Stomach smooth muscle (tissue), 2 donors: Measurements from ENCODE around the gene VIPR1.

Experiments used
- H3K27ac ChIP-seq: one replicate; pipeline ENCODE4 v1.7.0; 2013; ENCODE audit warnings: mild to moderate bottlenecking, low read length, inconsistent platforms
- H3K27me3 ChIP-seq, 2 donors: one replicate each; pipeline ENCODE4 v1.7.0; 2013; ENCODE audit warnings: low read length in 2 of 2; ENCODE audit not compliant: insufficient read depth in 2 of 2, control insufficient read depth in 1 of 2
- H3K36me3 ChIP-seq, 2 donors: one replicate each; pipeline ENCODE4 v1.7.0; 2013; ENCODE audit warnings: low read length in 2 of 2; ENCODE audit not compliant: control insufficient read depth in 2 of 2, insufficient read depth in 2 of 2
- H3K4me1 ChIP-seq: one replicate; pipeline ENCODE4 v1.7.0; 2013; ENCODE audit warnings: low read length; ENCODE audit not compliant: control insufficient read depth, insufficient read depth
- H3K4me3 ChIP-seq, 2 donors: one replicate each; pipeline ENCODE4 v1.7.0; 2013; ENCODE audit warnings: low read length in 2 of 2
- H3K9ac ChIP-seq, 2 donors: one replicate each; pipeline ENCODE4 v1.7.0; 2013; ENCODE audit warnings: low read length in 2 of 2, mild to moderate bottlenecking in 1 of 2
- H3K9me3 ChIP-seq, 2 donors: one replicate each; pipeline ENCODE4 v1.7.0; 2013; ENCODE audit warnings: low read length in 2 of 2; ENCODE audit not compliant: control insufficient read depth in 2 of 2
- donor health status: healthy.
- donor health status: Pancreatic carcinoma.

Gene VIPR1

DNA sequence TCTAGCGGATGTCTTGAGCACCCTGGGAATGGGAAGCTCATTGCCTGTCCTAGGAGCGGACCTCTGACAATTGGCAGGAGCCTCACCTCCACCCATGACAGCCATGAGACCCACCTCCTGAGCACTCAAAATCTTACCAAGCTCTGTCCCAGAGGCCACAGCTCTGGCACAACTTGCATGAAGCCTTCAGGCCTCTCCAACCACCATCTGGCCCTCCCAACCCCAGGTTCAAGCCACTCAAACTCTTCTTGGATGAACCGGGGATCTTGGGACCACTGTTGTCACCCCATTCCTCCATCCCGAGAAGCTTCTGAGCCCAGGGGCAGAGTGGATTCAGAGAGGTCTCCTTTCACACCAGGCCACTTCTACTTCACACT is 1.5 kb downstream of the VIPR1 start:
- no peaks in the 10 kb centered on the region for H3K36me3 ChIP-seq
- peaks cover 25 to 27% of the 10 kb centered on the region in 2 donors for H3K27me3 ChIP-seq
- no peak overlapping the region for H3K27ac ChIP-seq
- no peak overlapping the region for H3K4me3 ChIP-seq
- peaks cover 15% of the 10 kb centered on the region for H3K4me1 ChIP-seq
- no peaks in the 10 kb centered on the region for H3K9me3 ChIP-seq
- no peak overlapping the region for H3K9ac ChIP-seq

DNA sequence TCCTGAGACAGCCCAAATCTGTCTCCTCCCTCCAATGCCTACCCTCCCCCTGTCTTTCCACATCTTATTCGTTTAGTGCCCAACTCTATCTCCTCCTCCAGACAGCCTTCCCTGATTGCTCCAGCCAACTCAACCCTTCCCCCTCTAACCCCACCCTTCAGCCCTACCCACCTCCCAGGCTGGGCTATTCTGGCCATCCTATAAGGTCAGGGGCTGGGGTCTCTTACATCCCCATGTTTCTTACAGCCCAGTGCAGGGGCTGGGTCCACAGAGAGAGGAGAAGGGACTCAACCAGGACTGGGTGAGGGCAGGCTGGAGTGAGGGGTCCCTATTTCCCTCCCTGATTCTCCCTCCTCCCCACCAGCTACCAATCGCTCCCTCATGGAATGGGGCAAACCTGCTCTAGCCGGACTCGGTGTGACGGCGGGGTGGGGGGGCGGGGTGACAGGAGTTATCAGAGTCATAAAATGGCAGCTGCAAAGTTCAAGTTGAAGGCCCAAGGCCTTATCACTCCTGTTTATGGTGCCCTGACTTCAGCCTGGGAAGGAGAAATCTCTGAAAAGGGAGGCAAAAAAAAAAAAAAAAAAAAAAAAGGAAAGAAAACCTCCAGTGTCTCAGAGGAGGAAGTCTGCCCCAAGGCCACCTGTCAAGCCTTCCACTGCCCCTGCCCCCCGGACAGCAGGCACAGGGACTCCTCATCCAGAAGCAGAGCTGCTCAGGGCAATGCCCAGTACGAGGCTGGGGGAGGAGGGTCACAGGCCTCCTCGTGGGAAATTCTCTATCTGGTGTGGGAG is 2.1 kb downstream of the VIPR1 start:
- no peak overlapping the region for H3K9ac ChIP-seq
- no peak overlapping the region for H3K27ac ChIP-seq
- H3K9me3 ChIP-seq: no peaks in the 10 kb centered on the region
- H3K36me3 ChIP-seq: no peaks in the 10 kb centered on the region
- H3K27me3 ChIP-seq: peaks cover 21 to 27% of the 10 kb centered on the region in 2 donors
- H3K4me3 ChIP-seq: no peak overlapping the region
- peaks cover 15% of the 10 kb centered on the region for H3K4me1 ChIP-seq

DNA sequence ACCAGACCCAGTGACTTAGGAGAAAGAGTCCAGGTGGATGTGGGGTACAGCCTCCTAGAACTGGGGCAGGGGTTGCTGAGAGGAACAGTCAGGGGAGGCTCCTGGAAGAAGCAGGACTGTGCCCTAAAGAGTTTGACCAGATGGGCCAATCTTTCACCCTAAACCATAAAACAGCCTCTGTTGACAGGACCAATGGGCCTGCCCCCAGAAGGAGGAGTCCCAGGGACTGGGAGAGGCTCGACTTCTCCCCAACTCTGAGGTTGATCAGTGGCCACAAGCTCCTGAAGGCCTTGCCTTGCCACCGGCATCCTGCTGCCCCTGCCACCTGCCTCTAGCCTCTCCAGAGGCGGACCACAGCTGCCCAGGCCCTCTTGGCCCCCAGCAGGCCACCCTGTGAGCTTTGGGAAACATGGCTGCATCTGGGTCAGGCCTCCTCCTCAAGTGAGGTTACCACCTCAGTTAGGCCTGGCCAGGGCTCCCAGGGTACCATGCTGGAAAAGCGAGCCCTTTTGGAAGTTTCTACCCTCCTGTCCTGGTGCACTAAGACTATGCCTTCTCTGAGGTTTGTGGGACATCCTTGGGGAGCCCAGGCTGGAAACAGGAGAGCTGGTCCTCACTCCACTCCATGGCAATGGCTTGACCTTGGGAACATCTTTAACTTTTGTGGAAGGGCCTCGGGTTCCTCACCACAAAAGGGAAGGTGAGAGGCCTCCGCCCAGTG is 2.8 kb downstream of the VIPR1 start:
- Histone ChIP-seq H3K27ac (no peak overlapping the region), H3K4me3 (no peak overlapping the region), H3K27me3 (peaks cover 18 to 23% of the 10 kb centered on the region in 2 donors), H3K4me1 (peaks cover 15% of the 10 kb centered on the region), H3K36me3 (no peaks in the 10 kb centered on the region), H3K9me3 (no peaks in the 10 kb centered on the region), H3K9ac (no peak overlapping the region)

DNA sequence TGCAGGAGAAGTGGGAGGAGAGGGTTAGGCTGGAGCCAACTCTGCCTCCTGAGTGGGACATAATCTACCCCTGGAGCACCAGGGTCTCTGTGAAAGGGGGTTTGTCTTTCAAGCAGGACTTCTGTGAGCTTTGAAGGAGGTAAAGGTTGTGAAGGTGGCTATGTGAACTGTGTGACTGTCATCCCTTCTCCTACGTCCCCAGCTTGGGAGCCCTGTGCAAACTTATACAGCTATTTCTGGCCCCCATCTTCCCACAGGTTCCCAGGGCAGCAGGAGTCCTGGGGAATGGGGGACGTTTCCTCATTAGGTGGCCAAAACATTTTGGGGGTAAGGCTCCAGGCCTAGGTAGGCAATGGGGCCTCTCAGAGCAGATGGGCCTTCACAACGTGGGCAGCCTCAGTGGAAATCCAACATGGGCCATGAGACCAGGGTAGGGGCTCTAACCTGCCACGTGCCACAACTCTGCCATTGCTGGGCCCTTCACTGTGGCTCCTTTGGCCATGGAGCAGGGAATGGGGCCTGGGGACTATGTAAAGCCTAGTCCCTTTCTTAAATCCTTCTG is 3.5 kb downstream of the VIPR1 start:
- H3K27ac ChIP-seq: no peak overlapping the region

DNA sequence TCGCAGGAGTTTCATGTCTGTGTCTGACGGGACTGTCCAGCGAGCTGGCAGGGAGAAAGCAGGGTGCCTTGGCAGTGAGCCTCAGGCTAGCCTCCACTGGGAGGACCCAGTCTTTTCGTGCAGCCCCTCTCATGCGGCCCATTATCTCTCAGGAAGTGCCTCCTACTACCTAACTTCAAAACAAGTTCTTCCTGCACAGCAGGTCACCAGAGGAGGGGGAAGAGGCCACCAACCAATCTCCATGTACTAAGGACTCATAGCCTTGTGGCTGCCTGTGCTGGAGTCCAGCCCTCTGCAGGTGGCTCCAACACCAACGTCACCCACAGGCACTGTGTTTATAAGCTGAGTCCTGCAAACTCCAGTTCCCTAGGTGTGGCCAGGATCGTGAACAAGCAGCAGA is 4.8 kb downstream of the VIPR1 start:
- no peak overlapping the region for H3K27ac ChIP-seq
- H3K4me3 ChIP-seq: no peak overlapping the region
- H3K9ac ChIP-seq: no peak overlapping the region
- peaks cover 3 to 5% of the 10 kb centered on the region in 2 donors for H3K27me3 ChIP-seq
- H3K4me1 ChIP-seq: peaks cover 4% of the 10 kb centered on the region
- H3K9me3 ChIP-seq: no peaks in the 10 kb centered on the region
- H3K36me3 ChIP-seq: no peaks in the 10 kb centered on the region

More for the DNA sequence above, 3.5 kb downstream of the VIPR1 start:
- H3K9ac ChIP-seq: no peak overlapping the region
- peaks cover 15% of the 10 kb centered on the region for H3K4me1 ChIP-seq
- no peak overlapping the region for H3K4me3 ChIP-seq
- H3K9me3 ChIP-seq: no peaks in the 10 kb centered on the region
- H3K36me3 ChIP-seq: no peaks in the 10 kb centered on the region
- peaks cover 11 to 18% of the 10 kb centered on the region in 2 donors for H3K27me3 ChIP-seq

DNA sequence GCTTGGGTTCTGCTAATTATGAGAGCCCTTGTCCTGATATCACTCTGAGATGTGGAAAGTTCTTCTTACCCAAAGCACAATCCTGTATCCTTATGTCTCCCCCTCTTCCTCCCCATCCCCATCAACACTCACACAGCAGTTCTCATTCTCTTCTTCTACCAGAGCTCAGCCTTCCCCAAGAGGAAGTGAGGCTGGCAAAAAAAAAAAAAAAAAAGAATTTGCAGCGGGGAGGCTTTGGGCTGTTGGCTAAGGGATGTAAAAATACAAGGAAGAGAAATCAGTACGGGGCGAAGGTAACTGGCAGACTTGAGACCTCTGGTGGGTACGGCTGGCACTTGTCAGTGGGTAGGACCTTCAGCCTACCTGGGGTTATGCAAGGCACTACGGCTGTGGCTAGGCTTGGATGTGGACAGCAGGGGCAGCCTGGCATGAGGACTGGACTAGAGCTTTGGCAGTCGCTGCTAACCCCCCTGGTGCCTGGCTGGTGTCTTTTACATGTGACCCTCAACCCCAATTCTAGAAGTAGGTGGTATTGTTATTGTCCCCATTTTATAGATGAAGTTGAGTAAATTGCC is 5.4 kb downstream of the VIPR1 start:
- no peak overlapping the region for H3K27ac ChIP-seq
- peaks cover 3% of the 10 kb centered on the region in 2 donors for H3K27me3 ChIP-seq
- H3K9me3 ChIP-seq: no peaks in the 10 kb centered on the region
- no peak overlapping the region for H3K4me3 ChIP-seq
- H3K36me3 ChIP-seq: no peaks in the 10 kb centered on the region
- no peak overlapping the region for H3K9ac ChIP-seq
- no peaks in the 10 kb centered on the region for H3K4me1 ChIP-seq

DNA sequence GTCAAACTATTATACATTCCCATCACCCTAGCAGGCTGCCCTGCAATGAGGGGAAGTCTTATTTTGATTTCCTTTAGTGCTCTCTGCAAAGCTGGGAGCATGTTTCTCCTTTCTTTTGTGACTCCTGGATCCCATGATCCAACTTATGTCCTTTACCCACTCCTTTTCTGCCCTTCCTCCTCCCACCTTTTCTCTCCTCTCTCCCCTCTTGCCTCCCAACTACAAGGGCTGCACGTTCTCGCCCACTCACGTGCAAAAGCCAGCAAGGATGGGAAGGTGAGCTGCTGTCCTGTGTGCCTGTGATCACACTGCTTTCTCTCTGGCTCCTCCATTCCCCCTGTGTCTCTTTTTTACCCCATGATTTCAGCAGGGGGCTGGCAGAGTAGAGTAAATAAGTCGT is 6.1 kb downstream of the VIPR1 start:
- no peak overlapping the region for H3K27ac ChIP-seq
- H3K4me3 ChIP-seq: no peak overlapping the region
- no peaks in the 10 kb centered on the region for H3K9me3 ChIP-seq
- no peaks in the 10 kb centered on the region for H3K36me3 ChIP-seq
- no peaks in the 10 kb centered on the region for H3K27me3 ChIP-seq
- H3K9ac ChIP-seq: no peak overlapping the region
- H3K4me1 ChIP-seq: no peaks in the 10 kb centered on the region

DNA sequence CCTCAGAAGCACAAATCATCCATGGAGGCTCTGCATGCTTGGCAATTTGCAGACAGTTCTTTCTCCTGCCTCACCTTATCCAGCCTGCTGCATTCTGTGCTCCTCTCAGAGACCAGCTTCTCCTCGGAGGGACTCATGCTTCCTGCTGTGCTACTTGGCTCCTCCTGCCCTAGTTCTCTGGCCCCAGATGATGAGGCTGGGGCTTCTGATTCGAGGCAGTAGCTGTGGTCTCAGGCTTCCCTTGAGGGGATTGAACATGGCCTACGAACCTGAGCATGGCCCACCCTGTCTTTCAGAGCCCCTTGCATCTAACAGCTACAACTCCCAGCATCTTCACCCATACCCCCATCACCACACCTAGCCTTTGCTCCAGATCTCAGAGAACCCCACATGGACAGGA is 6.7 kb downstream of the VIPR1 start:
- Histone ChIP-seq H3K4me3 (no peak overlapping the region), H3K36me3 (no peaks in the 10 kb centered on the region), H3K27me3 (no peaks in the 10 kb centered on the region), H3K4me1 (no peaks in the 10 kb centered on the region), H3K27ac (no peak overlapping the region), H3K9ac (no peak overlapping the region), H3K9me3 (no peaks in the 10 kb centered on the region)

DNA sequence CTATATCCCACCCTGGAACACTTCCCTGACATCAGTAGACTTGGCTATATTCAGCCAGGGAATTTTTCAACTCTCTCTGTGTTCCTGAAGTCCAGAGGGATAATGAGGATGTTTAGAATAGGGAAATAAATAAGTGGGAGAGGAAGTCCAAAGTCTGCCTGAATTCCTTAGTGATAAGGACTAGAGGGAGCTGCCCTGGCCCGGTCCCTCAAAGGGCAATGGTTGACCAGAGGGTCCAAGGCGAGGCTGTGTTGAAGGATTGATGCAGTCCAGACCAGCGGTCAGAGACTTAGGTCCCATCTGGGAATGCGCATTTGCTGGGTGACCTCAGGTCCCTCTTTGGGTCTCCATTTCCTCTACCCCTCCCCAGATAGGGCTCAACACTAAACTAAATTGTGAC is 7.9 kb downstream of the VIPR1 start:
- Histone ChIP-seq H3K9ac (no peak overlapping the region), H3K36me3 (no peaks in the 10 kb centered on the region), H3K27ac (no peak overlapping the region), H3K9me3 (no peaks in the 10 kb centered on the region), H3K4me3 (no peak overlapping the region), H3K4me1 (no peaks in the 10 kb centered on the region), H3K27me3 (no peaks in the 10 kb centered on the region)

DNA sequence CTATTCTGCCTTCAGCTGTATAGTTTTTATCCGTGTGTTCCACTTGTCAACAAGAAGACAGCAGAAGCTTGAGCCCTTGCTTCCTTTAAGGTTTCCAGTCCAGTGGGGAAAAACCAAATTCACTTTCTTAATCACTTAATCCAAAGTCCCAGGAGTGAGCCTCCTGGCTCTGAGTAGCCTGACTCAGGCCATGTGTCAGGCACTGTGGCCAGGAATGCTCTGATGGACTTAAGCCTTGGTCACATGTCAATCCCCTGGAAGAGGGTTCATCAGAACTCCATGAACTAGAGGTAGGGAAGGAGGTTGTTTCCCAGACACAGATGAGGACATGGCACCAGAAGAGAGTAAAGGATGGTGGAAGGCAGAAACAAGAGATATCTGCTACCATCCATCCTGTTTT is 8.8 kb downstream of the VIPR1 start:
- Histone ChIP-seq H3K9ac (no peak overlapping the region), H3K9me3 (no peaks in the 10 kb centered on the region), H3K27me3 (no peaks in the 10 kb centered on the region), H3K36me3 (no peaks in the 10 kb centered on the region), H3K4me3 (no peak overlapping the region), H3K4me1 (no peaks in the 10 kb centered on the region), H3K27ac (no peak overlapping the region)
